Measurements from ENCODE around the gene ARGLU1.

DNA sequence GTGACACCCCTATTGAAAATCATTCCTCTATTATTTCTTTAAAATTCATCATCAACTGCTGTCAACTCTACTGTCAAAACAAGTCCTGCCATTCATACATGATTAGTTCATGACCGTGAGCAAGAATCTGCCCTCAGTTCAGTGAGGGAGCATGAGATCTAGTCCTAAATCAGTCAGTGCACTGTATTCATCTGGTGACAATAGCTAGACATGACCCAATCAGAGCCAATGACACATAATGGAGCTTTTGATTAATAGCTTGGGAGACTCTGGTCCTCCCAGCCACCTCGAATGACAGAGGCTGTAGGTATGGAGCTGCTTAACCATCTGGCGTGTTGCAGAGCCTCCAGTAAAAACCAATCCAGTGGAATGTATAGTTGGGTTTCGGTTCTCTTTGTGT, 46.9 kb upstream of the ARGLU1 start:
- TF ChIP-seq, protein P1, sequence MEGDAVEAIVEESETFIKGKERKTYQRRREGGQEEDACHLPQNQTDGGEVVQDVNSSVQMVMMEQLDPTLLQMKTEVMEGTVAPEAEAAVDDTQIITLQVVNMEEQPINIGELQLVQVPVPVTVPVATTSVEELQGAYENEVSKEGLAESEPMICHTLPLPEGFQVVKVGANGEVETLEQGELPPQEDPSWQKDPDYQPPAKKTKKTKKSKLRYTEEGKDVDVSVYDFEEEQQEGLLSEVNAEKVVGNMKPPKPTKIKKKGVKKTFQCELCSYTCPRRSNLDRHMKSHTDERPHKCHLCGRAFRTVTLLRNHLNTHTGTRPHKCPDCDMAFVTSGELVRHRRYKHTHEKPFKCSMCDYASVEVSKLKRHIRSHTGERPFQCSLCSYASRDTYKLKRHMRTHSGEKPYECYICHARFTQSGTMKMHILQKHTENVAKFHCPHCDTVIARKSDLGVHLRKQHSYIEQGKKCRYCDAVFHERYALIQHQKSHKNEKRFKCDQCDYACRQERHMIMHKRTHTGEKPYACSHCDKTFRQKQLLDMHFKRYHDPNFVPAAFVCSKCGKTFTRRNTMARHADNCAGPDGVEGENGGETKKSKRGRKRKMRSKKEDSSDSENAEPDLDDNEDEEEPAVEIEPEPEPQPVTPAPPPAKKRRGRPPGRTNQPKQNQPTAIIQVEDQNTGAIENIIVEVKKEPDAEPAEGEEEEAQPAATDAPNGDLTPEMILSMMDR (IDR thresholded peaks at IDR 0.05; ENCODE audit: borderline replicate concordance, extremely low read depth, low read length, poor library complexity, severe bottlenecking) = no peak
- no peak for TF ChIP-seq EZH2 (IDR thresholded peaks at IDR 0.05; ENCODE audit: borderline replicate concordance, low read depth, low read length, severe bottlenecking)

Data from DND-41 (cell line).